ENCODE data around the gene MYO1E. TPM values are rescaled to one million over a fixed set of nuclear protein-coding genes. Genes with fewer than 3 reads are reported as not detected.
A peak's percentile ranks its signal among the peaks of the same experiment; 100 is the strongest.
"Not testable (repeated sequence)": the region's sequence is repeated elsewhere in the genome, so short reads cannot be mapped to it uniquely, and the experiment has no call there.

Gene MYO1E
- total and polyA plus RNA-seq, 4 donors, result 28.7 to 46.1 (median 38.7) TPM

DNA sequence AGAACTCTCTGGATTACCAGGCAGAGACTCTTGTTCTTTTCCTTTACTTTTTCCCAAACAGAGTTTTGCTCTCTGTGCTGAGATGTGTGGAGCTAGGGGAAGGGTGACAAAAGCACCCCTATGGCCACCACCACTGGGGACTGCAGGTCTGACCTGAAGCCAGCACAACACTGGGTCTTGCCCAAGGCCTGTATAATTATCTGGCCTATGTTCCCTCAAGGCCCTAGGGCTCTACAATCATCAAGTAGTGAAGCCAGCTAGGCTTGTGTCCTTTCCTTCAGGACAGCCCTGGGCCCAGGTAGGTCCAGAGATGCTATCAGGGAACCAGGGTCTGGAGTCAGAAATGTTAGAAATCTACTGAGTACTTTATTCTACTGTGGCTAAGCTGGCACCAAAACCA is 28.4 kb downstream of the MYO1E start:
- H3K36me3 ChIP-seq (ENCODE audit: control insufficient read depth, insufficient read depth, low read length), result no peaks in the 10 kb centered on the region
- H3K27ac ChIP-seq (ENCODE audit: low read depth, low read length), result no peak overlapping the region
- no peaks in the 10 kb centered on the region for H3K4me1 ChIP-seq (ENCODE audit: control insufficient read depth, insufficient read depth, low read length)
- H3K9me3 ChIP-seq (ENCODE audit: control insufficient read depth, insufficient read depth, low read length), result no peaks in the 10 kb centered on the region
- no peak overlapping the region for H3K4me3 ChIP-seq (ENCODE audit: low read depth, low read length)
- no peak for DNase-seq (ENCODE audit: low read depth in 4 of 6, low spot score in 6 of 6)
- no peaks in the 10 kb centered on the region for H3K27me3 ChIP-seq (ENCODE audit: control insufficient read depth, insufficient read depth, low read length)

DNA sequence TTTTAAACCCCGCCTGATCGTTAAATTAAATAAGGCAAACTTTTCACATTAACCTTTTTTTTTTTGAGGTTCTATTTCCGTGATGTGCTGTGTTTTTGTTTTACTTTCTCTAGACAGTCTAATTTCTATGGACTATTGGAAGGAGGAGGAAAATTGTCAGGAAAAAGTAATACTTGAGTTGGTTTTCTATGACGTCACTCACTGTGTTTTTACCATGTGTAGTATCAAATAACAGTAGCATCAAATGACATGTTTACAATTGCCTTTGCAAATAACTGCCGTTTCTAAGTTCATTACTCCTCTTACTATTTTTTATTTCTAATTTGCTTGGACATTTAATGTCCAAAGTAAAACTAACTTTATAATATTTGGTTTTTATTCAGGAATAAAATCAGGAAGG is 32.3 kb downstream of the MYO1E start:
- no peaks in the 10 kb centered on the region for H3K9me3 ChIP-seq (ENCODE audit: control insufficient read depth, insufficient read depth, low read length)
- H3K4me1 ChIP-seq (ENCODE audit: control insufficient read depth, insufficient read depth, low read length), result no peaks in the 10 kb centered on the region
- no peak for DNase-seq (ENCODE audit: low read depth in 4 of 6, low spot score in 6 of 6)
- H3K4me3 ChIP-seq (ENCODE audit: low read depth, low read length), result no peak overlapping the region
- H3K27ac ChIP-seq (ENCODE audit: low read depth, low read length), result no peak overlapping the region
- H3K36me3 ChIP-seq (ENCODE audit: control insufficient read depth, insufficient read depth, low read length), result no peaks in the 10 kb centered on the region
- no CpG with 5 or more reads among the region's 5 CpGs for WGBS (ENCODE audit: insufficient coverage)
- H3K27me3 ChIP-seq (ENCODE audit: control insufficient read depth, insufficient read depth, low read length), result no peaks in the 10 kb centered on the region

DNA sequence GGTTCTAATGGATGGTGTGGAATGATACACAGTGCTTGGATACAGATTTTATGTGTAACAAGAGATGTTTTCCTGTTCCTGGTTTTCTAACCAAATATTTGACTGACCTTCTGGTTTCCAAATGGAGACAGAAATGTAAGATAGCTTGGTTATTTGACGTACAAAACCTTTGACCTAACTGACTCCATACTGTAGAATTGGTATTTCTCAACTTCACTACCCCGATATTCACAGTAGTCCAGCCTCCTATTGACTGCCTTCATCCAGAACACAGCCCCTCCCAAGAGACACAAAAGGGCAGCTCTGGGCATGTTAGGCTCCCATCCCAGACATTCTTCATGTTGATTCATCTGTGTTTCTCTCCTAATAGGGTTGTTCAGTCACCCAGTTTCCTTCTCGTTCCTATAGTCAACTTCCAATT is 33.4 kb downstream of the MYO1E start:
- H3K27me3 ChIP-seq (ENCODE audit: control insufficient read depth, insufficient read depth, low read length), result no peaks in the 10 kb centered on the region
- H3K9me3 ChIP-seq (ENCODE audit: control insufficient read depth, insufficient read depth, low read length), result no peaks in the 10 kb centered on the region
- no peak overlapping the region for H3K27ac ChIP-seq (ENCODE audit: low read depth, low read length)
- no peak for DNase-seq (ENCODE audit: low read depth in 4 of 6, low spot score in 6 of 6)
- H3K4me1 ChIP-seq (ENCODE audit: control insufficient read depth, insufficient read depth, low read length), result no peaks in the 10 kb centered on the region
- no peak overlapping the region for H3K4me3 ChIP-seq (ENCODE audit: low read depth, low read length)
- WGBS (ENCODE audit: insufficient coverage), result 78% methylated on average over 1 of the region's 3 CpGs
- no peaks in the 10 kb centered on the region for H3K36me3 ChIP-seq (ENCODE audit: control insufficient read depth, insufficient read depth, low read length)

DNA sequence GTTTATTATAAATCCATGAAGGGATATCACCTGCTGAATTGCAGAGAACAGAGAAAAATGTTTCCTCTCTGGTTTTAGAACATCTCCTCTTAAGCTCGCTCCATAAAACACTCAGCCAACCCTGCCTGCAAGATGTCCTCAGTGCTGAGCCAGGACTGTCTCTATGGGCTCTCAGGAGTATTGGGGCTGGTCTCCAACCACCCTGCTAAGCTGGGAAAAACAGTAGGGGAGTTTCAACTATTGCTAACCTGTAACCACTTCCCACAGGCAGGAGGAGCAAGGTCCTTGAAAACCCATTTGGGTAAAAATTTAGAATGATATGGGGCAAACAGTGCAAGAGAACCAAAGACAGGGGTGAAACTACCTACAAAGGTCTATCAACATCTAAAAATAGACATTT is 34.3 kb downstream of the MYO1E start:
- H3K4me3 ChIP-seq (ENCODE audit: low read depth, low read length), result no peak overlapping the region
- WGBS (ENCODE audit: insufficient coverage), result no CpG with 5 or more reads among the region's 1 CpG
- H3K36me3 ChIP-seq (ENCODE audit: control insufficient read depth, insufficient read depth, low read length), result no peaks in the 10 kb centered on the region
- no peaks in the 10 kb centered on the region for H3K27me3 ChIP-seq (ENCODE audit: control insufficient read depth, insufficient read depth, low read length)
- DNase-seq (ENCODE audit: low read depth in 4 of 6, low spot score in 6 of 6), result no peak
- H3K9me3 ChIP-seq (ENCODE audit: control insufficient read depth, insufficient read depth, low read length), result no peaks in the 10 kb centered on the region
- H3K4me1 ChIP-seq (ENCODE audit: control insufficient read depth, insufficient read depth, low read length), result no peaks in the 10 kb centered on the region
- H3K27ac ChIP-seq (ENCODE audit: low read depth, low read length), result no peak overlapping the region

DNA sequence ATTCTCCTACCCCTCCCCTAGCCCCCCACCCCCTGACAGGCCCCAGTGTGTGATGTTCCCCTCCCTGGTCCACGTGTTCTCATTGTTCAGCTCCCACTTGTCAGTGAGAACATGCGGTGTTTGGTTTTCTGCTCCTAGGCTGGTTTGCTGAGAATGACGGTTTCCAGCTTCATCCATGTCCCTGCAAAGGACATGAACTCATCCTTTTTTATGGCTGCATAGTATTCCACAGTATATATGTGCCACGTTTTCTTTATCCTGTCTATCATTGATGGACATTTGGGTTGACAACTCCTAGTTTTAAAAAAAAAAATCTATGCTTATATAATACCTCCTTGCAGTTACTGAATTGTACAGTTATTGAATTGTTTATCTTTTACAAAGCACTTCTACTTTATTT is 35.9 kb downstream of the MYO1E start:
- not testable (repeated sequence) for H3K4me3 ChIP-seq (ENCODE audit: low read depth, low read length); H3K36me3 ChIP-seq (ENCODE audit: control insufficient read depth, insufficient read depth, low read length)
- 90% methylated on average over 2 of the region's 4 CpGs for WGBS (ENCODE audit: insufficient coverage)

DNA sequence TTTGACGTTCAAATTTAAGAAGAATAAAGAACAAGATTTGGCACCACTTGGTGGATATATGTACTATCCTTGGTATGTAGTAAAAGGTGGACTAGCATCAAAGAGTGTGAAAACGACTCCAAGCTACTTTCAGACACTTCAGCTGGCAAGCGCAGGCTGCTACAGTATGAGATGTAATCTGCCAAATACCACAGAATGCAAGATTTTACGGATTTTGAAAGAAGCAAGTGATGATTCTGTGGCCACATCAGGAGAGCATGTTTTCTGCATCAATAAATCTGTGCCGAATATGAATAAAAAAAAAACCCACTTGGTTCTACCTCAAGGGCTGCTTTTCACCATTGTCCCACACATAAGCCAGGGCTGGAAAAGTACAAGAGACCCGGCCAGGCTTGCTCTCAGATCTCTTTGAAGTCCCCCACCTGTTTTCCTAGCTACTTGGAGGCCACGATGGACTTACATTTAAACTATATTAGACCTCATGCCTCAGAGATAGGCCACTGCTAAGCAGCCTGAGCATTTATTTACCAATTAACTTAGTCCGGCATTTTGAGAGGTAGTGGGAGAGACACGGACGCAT is 37.4 kb downstream of the MYO1E start:
- DNase-seq (ENCODE audit: low read depth in 4 of 6, low spot score in 6 of 6), result peak in 1 of 6 donors; percentile 75
- H3K4me3 ChIP-seq (ENCODE audit: low read depth, low read length), result no peak overlapping the region
- 84% methylated on average over 7 of the region's 10 CpGs for WGBS (ENCODE audit: insufficient coverage)

More for the DNA sequence above, 35.9 kb downstream of the MYO1E start:
- not testable (repeated sequence) for DNase-seq (ENCODE audit: low read depth in 4 of 6, low spot score in 6 of 6); H3K27ac ChIP-seq (ENCODE audit: low read depth, low read length); H3K4me1 ChIP-seq (ENCODE audit: control insufficient read depth, insufficient read depth, low read length); H3K27me3 ChIP-seq (ENCODE audit: control insufficient read depth, insufficient read depth, low read length); H3K9me3 ChIP-seq (ENCODE audit: control insufficient read depth, insufficient read depth, low read length)

DNA sequence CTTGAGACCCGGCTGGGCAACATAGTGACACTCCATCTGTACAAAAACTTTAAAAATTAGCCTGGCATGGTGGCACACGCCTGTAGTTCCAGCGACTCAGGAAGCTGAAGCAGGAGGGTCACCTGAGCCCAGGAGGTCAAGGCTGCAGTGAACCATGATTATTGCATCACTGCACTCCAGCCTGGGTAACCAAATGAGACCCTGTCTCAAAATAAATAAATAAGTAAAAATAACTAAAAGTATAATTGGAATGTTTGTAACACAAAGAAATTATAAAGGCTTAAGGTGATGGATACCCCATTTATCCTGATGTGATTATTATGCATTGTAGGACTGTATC is 38.6 kb downstream of the MYO1E start:
- no peak overlapping the region for H3K27ac ChIP-seq (ENCODE audit: low read depth, low read length)

More for the DNA sequence above, 37.4 kb downstream of the MYO1E start:
- H3K27ac ChIP-seq (ENCODE audit: low read depth, low read length), result no peak overlapping the region
- H3K4me1 ChIP-seq (ENCODE audit: control insufficient read depth, insufficient read depth, low read length), result no peaks in the 10 kb centered on the region
- no peaks in the 10 kb centered on the region for H3K36me3 ChIP-seq (ENCODE audit: control insufficient read depth, insufficient read depth, low read length)
- no peaks in the 10 kb centered on the region for H3K27me3 ChIP-seq (ENCODE audit: control insufficient read depth, insufficient read depth, low read length)
- H3K9me3 ChIP-seq (ENCODE audit: control insufficient read depth, insufficient read depth, low read length), result no peaks in the 10 kb centered on the region

DNA sequence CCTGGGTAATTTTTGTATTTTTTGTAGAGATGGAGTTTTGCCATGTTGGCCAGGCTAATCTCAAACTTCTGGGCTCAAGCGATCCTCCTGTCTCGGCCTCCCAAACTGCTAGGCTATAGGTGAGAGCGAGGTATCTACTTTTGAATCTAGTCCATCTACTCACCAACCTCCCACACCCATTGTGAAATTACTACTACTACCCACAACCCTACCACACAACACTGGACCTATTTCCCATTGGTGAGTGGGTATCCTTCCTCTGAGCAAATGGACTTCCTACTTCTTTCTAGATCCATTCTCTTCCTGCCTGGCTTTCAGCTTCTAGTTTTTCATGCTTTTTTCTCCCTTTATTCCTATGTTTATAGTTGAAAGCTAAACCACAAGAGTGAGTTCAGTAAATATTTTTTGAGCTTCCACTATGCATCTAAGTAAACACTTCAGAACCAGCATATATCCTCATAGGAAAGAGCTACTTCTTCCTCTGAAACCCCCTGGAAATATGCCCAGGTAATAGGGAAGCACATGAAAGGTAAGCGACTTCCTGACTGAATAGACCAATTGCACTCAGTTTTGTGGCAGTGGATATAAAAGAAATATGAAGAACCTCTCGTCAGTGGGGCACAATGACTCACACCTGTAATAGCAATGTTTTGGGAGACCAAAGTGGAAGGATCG is 39.1 kb downstream of the MYO1E start:
- Histone ChIP-seq H3K36me3 (ENCODE audit: control insufficient read depth, insufficient read depth, low read length) (no peaks in the 10 kb centered on the region), H3K4me3 (ENCODE audit: low read depth, low read length) (no peak overlapping the region), H3K4me1 (ENCODE audit: control insufficient read depth, insufficient read depth, low read length) (no peaks in the 10 kb centered on the region), H3K27me3 (ENCODE audit: control insufficient read depth, insufficient read depth, low read length) (no peaks in the 10 kb centered on the region), H3K27ac (ENCODE audit: low read depth, low read length) (no peak overlapping the region), H3K9me3 (ENCODE audit: control insufficient read depth, insufficient read depth, low read length) (no peaks in the 10 kb centered on the region)
- 100% methylated on average over 1 of the region's 6 CpGs for WGBS (ENCODE audit: insufficient coverage)
- DNase-seq (ENCODE audit: low read depth in 4 of 6, low spot score in 6 of 6), result no peak

More for the DNA sequence above, 38.6 kb downstream of the MYO1E start:
- Histone ChIP-seq H3K9me3 (ENCODE audit: control insufficient read depth, insufficient read depth, low read length) (no peaks in the 10 kb centered on the region), H3K4me3 (ENCODE audit: low read depth, low read length) (no peak overlapping the region), H3K36me3 (ENCODE audit: control insufficient read depth, insufficient read depth, low read length) (no peaks in the 10 kb centered on the region), H3K27me3 (ENCODE audit: control insufficient read depth, insufficient read depth, low read length) (no peaks in the 10 kb centered on the region), H3K4me1 (ENCODE audit: control insufficient read depth, insufficient read depth, low read length) (no peaks in the 10 kb centered on the region)
- no peak for DNase-seq (ENCODE audit: low read depth in 4 of 6, low spot score in 6 of 6)
- WGBS (ENCODE audit: insufficient coverage), result 88% methylated on average over 2 of the region's 3 CpGs

DNA sequence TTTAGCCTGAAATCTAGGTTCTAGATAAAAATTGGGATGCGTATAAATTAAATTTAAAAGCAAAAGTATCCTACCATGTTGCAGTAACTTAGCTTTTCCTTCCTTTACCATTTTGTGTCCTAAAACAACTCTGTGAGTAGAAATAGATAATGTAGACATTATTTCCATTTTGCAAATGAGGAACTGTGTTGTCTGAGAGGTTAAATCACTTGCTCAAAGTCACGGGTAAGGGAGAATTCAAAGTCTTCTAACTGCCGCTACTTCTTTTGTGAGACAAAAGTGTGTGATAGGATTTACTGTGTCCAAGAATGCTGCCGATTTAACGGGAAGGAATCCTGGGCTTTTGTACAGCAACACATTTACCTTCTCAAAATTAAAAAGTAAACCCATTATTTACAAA is 40.7 kb downstream of the MYO1E start:
- no peaks in the 10 kb centered on the region for H3K9me3 ChIP-seq (ENCODE audit: control insufficient read depth, insufficient read depth, low read length)
- no peak overlapping the region for H3K4me3 ChIP-seq (ENCODE audit: low read depth, low read length)
- H3K4me1 ChIP-seq (ENCODE audit: control insufficient read depth, insufficient read depth, low read length), result no peaks in the 10 kb centered on the region
- WGBS (ENCODE audit: insufficient coverage), result no CpG with 5 or more reads among the region's 5 CpGs
- H3K27ac ChIP-seq (ENCODE audit: low read depth, low read length), result no peak overlapping the region
- no peaks in the 10 kb centered on the region for H3K27me3 ChIP-seq (ENCODE audit: control insufficient read depth, insufficient read depth, low read length)
- no peaks in the 10 kb centered on the region for H3K36me3 ChIP-seq (ENCODE audit: control insufficient read depth, insufficient read depth, low read length)
- no peak for DNase-seq (ENCODE audit: low read depth in 4 of 6, low spot score in 6 of 6)

DNA sequence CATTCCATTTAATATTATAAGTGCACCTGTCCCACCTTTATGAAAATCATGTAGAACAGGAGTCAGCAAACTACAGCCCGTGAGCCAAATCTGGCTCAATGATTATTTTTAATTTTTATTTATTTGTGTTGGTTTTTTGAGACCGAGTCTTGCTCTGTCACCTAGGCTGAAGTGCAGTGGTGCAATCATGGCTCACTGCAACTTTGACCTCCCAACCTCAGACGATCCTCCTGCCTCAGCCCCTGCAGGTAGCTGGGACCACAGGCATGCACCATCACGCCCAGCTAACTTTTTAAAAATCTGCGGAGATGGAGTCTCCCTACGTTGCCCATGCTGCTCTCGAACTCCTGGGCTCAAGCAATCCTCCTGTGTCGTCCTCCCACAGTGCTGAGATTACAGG is 42.0 kb downstream of the MYO1E start:
- 81% methylated on average over 6 of the region's 8 CpGs for WGBS (ENCODE audit: insufficient coverage)
- H3K4me3 ChIP-seq (ENCODE audit: low read depth, low read length), result no peak overlapping the region

More for the DNA sequence above, 42.0 kb downstream of the MYO1E start:
- Histone ChIP-seq H3K9me3 (ENCODE audit: control insufficient read depth, insufficient read depth, low read length) (no peaks in the 10 kb centered on the region), H3K4me1 (ENCODE audit: control insufficient read depth, insufficient read depth, low read length) (no peaks in the 10 kb centered on the region), H3K27me3 (ENCODE audit: control insufficient read depth, insufficient read depth, low read length) (no peaks in the 10 kb centered on the region), H3K27ac (ENCODE audit: low read depth, low read length) (no peak overlapping the region), H3K36me3 (ENCODE audit: control insufficient read depth, insufficient read depth, low read length) (no peaks in the 10 kb centered on the region)
- no peak for DNase-seq (ENCODE audit: low read depth in 4 of 6, low spot score in 6 of 6)
